ENCODE measurements around the gene SOX14.

The SOX14 gene

DNA sequence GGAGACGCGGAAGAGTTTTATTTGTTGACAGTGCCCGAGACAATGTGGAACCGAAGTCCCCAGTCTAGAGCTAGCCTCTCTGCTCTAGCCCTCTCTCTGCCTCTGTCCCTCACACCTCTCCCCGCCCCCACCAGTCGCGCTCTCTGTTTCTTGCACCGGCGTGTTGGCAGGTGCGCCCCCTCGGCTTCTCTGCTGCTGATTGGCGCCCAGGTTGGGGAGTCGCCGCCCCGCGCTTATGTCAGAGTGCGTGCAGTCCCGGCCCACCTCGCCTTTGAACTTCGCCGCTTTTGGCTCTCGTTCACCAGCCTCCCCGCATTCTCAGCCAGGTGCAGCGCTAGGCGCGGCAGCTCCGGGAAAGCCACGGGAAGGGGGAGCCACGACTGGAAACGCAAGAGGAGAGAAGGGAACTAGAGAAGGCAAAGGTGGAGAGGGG is at the start of gene SOX14:
TSS of gene SOX14 (plus strand) at position 315 of the 433 bp plus-strand sequence. CDS start 470 bp downstream, outside the sequence.
- FAIRE-seq = no peak

DNA sequence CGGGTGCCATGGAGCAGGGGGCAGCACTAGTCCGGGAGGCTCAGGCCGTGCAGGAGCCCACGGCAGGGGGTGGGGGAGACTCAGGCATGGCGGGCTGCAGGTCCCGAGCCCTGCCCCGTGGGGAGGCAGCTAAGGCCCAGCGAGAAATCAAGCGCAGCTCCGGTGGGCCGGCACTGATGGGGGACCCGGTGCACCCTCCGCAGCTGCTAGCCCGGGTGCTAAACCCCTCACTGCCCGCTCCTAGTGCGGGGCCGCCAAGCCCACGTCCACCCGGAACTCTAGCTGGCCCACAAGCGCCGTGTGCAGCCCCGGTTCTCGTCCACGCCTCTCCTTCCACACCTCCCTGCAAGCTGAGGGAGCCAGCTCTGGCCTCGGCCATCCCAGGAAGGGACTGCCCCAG is 49.6 kb upstream of the SOX14 start:
- FAIRE-seq = no peak

DNA sequence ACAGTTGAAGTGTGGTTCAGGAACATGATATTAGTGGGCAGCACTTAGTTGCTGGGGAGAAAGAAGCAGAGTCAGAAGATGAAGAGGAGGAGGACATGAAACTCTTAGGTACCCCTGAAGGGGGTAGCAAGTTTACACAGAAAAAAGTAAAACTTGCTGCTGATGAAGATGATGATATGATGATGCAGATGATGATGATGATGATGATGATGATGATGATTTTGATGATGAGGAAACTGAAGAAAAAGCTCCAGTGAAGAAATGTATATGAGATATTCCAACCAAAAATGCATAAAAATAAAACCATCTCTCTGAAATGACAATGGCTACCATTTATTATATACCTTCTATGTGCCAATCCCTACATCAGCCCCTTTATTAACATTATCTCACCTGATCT is 39.9 kb upstream of the SOX14 start:
- FAIRE-seq = no peak

DNA sequence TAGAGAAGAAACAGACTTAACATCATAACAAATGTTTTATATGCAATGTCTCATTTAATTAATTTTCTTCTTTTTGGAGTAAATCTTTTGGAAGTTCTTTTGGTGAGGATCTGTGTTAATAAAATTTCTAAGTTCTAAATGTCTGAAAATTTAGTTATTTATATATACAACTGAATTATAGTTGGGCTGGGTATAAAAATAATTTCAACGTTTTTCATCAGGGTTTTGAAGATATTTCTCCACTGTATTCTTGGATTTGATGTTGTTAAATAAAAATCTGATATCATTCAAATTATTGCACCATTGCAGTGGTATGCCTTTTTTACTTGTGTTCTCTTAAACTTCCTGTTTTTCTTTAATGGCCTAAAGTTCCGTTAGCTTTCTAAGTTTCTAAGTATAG is 26.9 kb upstream of the SOX14 start:
- FAIRE-seq = no peak

DNA sequence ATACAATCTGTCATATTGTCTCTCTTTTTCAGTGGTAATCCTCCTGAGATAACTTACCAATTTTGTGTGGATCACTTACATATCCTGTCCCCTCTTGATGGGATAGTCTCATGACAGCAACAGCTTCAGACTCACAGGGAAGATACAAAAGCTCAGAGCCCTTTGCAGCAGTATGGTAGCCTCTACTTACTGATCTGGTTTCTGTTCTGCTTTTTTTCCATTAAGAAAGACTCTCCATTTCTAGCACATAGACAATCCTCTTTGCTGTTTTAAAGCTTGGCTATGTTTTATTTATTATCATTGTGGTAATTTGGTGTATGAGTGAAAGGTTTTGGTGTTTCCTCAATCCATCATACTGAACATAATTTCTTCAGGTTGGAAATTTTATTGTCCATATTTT is 25.4 kb upstream of the SOX14 start:
- no peak for FAIRE-seq

DNA sequence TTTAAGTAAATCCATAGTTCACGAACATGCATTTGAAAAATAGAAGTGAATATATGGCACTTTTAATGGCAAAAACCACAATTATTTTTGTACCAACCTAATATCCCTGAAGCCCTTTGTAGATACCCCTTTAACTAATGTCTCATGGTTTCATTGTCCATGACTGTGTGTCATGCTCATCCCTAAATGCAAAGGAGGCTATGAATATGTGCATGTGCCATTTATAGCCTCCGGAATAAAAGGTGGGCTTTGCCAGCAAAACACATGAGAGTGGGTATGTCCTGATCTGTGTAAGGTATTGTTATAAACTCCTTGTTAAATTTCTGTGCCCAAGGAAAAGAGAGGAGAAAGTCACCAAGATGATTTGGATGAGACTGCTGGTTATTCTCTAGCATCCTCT is 20.5 kb upstream of the SOX14 start:
- FAIRE-seq = no peak

DNA sequence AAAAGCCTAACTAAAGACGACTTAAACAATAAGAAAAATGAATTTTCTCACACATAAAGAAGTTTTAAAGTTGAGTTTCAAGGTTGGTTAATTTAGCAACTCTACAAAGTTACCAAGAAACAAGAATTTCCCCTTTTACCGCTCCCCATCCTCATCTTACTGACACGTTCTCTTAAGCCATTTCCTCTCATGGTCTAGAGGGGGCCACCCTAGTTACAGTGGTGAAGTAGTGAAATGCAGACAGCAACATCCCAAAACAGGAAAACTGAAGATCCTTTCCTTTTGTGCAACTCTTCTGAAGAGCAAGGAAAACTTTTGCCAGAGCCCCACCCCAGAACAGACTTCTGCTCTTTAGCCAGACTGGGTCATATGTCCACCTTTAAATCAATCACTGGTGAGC is 17.3 kb upstream of the SOX14 start:
- no peak for FAIRE-seq

DNA sequence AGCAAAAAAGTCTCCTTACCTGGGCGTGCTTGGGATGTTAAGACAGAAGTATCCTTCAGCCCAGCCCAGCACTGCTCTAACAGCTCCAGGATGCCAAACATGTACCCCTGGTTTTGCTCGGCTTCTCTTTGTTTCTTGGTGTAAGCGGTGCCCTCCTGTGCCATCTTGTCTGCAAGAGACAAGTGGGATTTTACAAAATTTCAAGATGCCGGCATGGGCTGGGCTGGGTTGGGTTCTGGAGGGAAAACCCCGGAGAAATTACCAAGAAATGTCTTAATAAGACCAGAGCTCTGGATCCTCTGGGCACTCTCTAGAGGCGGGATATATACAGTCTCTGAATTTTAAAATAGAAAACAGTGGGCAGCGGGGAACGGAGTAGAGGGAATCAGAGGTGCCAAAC is 4.6 kb upstream of the SOX14 start:
- FAIRE-seq = no peak

DNA sequence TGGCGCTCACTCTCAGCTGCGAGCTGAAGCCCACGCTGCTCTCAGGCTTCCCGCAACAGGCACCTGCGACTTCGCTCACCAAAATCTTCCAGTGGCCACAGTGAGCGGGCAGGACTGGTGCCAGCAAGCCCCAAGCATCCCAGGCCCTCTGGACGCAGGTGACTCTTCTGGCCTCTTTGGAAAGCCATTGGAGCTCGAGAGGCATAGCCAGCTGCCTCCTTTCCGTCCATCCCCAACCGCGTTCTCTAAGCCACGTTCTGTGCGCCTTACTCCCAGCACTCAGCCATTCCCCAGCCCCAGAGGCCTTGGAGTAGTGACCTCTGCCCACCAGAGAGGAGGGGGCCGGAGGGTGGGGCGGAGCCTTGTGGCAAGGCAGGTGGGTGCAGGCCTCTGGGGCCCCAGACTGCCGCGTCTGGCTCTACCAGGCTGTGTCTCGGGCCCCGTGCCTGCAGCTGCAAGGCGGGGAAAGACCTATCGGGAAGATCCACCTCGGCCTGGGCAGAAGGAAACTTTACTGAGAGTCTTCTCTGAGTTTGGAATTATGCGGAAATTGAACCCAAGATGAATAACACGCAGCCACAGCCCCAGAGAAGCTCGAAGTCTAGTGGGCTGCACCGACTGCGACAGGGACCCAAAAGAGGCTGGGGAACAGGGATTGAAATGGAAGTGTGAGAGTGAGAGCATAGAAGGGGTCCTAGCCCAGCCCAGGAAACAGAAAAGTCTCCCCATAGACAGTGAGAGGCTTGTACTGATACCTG is 3.6 kb upstream of the SOX14 start:
- FAIRE-seq = no peak

DNA sequence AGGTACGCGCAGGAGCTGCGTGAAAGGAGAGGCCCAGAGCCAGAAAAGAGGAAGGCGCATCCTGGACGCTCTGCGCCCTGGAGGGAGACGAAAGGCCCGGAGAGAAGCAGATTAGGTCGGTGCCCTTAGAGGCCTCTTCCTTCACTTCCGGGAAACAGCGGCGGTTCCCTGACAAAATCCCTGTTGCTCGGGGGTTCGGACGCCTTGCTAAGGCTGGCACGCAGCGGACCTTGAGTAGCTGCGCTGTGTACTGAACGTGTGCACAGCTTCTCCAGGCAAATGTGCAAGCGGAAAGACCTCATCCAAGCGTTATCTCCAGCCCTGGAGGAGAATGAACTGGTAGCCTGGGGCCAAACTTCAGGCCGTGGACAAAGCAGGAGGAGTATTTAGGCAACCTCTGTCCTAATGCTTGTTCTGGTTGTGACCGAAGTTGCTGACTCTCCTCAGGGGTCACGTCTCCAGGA is 3.0 kb upstream of the SOX14 start:
- FAIRE-seq = no peak

DNA sequence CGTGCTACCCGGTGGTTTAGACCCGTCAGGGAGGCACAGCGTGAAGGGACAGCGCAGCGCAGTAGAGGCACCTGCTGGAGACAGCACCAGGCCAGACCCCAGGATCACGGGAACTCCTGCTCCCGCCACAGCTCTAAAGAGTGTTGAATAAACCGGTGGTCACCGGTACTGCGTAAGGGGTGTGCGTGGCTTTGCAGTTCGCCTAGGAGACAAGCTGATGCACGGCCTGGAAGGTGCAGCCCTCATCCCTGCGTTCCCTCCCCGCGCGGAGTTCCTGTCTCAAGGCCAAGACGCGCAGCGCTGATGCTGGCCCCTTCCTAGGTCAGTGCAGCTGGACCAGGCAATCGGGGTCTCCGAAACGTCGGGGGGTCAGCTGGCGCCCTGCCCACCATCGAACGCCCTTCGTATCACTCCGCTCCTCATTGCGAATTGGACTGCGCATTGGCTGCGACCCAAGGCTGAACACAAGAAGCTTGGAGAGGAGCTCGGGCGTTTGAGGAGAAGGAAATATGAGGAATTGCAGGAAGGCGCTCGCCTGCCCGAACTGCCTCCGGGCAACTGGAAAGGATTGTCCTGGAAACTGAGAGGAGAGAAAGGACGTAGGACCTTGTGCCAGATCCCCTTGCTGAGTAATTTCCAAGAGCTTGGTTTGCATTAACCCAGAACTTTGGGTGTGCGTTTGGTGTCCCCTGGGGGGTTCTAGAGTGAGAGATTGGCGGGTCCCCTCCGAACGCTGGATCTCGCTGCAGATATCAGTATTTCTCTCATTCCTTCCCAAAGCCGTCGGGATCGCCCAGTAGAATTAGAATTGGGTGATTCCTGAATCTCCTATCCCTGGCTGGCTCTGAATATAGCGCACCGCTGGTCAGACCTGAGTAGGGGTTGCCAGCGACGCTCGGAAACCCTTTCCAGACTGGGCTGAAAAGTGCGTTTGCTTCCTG is 2.3 kb upstream of the SOX14 start:
- FAIRE-seq = no peak

DNA sequence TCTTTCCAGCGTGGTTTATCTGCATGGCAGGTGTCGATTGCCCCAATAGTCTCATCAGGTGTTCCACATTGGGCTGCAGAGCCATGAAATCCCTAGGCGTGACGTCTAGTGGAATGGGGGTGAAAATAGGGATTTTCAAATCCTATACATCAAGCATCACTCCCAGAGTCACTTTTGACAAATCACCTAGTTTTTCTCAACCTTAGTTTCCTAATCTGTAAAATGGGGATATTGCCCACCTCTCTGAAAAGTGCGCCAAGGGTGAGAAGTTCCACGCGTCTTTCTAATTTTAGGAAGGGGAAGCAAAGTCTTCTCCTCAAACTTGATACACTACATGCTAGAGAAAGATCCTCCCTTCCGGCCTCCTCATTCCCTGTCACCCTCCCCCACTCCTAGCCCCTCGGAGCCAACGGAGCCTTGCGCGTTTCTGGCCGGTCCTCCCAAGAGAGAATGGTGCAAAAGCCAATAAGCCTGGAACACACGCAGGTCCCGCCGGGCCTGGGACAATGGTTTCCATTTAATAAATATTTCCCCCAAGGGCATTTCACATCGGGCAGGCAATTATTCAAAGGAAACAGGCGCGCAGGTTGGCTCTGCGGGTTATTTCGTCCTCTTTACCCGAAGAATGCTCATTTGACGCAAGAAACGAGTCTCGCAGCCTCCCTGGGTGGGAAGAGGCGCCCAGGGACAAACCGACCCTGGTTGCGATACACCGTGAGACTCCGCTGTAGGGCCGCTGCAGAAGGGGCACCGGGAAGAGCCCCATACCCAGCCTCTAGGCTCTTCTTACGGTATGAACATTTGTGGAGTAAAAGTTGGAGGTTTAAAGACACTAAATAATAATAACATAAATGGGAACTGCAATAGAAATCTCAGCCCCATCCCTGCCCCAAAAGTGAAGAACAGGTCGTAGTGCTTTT is 1.2 kb upstream of the SOX14 start:
- no peak for FAIRE-seq

DNA sequence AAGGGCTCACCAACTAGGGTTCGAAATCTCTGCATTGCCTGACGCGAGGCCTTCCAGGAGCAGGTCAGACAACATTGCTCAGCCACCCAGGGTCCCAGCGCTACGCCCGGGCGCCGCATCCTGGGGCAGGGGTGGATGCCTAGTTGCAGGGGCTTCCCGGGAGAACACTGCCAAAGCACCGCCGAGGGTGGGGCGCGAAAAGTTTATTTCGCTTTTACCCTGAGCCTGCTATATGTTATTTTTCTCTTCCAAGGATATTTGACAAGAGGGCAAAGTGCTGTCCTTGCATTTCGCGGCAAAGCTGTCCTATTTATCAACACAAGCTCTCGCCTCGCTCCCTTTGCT is 549 bp upstream of the SOX14 start:
- no peak for FAIRE-seq

DNA sequence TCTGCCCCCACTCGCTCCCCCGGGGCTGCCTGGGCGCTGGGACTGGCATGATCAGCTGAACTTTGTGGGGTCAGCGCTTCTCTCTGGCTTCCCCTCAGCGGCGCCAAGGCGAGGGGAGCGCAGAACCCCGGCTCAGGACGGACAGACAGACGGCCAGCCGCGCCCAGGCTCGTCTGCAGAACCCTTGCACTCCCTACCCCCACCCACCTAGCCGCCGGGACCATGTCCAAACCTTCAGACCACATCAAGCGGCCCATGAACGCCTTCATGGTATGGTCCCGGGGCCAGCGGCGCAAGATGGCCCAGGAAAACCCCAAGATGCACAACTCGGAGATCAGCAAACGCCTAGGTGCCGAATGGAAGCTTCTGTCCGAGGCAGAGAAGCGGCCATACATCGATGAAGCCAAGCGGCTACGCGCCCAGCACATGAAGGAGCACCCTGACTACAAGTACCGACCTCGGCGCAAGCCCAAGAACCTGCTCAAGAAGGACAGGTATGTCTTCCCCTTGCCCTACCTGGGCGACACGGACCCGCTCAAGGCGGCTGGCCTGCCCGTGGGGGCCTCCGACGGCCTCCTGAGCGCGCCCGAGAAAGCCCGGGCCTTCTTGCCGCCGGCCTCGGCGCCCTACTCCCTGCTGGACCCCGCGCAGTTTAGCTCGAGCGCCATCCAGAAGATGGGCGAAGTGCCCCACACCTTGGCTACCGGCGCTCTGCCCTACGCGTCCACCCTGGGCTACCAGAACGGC is 621 bp downstream of the SOX14 start:
- FAIRE-seq = no peak

DNA sequence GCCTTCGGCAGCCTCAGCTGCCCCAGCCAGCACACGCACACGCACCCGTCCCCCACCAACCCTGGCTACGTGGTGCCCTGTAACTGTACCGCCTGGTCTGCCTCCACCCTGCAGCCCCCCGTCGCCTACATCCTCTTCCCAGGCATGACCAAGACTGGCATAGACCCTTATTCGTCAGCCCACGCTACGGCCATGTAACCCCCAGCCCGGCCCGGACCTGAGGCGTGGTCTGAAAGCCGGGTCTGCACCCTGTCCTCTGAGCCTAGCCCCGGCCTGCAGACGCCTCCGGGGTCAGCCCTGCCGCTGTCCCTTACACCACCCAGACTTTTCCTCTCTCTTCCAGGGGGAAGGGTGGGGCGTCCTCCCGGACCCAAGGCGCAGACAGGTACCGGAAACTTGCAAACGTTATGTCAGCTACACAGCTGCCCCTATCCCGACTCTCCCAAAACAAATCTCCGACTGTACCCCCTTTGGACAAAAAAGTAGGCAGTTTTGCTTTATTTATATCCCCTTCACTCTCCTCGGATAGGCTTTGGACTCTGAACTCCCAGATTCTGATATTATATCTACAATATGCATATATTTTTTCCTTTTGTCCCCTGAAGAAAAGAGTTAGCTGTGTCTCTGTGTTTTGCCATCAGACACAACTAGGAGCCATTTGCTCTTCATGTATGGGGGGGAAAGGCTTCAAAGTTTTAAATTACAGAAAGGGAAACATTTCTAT is 1.4 kb downstream of the SOX14 start:
- FAIRE-seq = no peak

DNA sequence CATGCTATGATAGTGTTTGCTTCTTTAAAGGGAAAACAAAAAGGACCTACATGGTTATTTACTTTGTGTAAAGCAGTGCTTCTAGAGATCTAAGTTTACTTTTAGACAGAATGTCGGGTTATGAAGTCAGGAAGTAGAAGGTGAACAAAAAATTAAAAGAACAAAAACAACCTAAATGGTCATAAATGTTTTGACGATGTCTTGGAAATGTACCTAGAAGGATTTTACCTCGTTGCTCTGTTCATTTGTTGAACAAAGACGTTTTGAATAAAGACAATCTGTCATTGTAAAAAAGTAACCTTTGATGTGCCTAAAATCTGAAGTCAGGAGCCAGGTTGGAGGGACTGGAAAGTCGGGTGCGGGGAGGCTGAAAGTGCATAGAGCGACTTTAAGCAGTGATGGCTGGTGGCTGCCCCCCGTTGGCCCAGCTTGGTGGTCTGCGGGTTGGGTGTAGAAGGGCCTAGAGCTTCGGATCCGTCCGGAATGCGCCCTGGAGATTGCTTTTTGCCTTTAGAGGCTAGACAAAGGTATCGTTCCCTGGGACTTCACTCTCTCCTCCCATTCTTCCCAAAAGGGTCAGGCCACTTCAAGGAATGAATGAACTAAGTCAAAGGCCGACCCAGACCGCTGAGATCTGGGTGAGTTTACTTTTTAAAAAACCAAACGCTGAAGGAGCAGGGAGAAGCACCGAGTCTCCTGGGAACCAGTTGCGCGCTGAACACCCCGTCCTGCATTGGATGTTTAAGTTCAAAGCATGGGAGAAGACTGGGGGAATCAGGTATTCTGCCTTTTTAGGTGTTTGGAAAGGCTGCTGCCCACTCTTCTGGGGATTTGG is 2.1 kb downstream of the SOX14 start:
- no peak for FAIRE-seq

DNA sequence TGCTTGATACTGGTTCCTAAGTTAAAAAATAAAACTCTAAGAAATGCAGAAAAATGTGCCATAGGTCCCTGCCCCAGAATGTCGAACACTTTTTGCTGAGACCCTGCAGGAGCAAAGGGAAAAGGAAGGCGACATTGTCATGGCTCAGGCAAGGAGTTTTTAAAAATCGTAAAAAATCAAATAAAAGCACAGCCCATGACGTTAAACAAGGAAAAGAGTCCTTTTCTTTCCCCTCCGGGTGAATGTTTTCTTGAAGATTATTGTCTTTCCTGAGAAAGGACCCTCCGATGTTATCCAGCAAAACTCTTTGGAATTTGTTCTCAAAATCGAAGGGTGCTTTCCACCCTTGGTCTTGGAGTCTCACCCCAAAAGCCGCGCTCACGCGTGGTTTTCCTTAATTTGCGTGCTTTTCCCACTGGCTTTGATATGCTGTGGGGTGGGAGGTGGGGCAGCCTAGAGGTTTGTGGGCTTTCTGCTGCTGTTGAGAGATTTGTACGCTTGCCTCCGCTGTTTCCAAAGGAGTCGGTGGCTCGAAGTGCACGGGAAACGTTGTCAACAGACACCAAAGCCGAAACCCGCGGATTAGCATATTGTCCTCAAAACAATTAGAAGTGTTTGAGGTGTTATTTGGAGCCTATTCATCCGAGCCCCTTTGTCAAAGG is 2.9 kb downstream of the SOX14 start:
- no peak for FAIRE-seq

DNA sequence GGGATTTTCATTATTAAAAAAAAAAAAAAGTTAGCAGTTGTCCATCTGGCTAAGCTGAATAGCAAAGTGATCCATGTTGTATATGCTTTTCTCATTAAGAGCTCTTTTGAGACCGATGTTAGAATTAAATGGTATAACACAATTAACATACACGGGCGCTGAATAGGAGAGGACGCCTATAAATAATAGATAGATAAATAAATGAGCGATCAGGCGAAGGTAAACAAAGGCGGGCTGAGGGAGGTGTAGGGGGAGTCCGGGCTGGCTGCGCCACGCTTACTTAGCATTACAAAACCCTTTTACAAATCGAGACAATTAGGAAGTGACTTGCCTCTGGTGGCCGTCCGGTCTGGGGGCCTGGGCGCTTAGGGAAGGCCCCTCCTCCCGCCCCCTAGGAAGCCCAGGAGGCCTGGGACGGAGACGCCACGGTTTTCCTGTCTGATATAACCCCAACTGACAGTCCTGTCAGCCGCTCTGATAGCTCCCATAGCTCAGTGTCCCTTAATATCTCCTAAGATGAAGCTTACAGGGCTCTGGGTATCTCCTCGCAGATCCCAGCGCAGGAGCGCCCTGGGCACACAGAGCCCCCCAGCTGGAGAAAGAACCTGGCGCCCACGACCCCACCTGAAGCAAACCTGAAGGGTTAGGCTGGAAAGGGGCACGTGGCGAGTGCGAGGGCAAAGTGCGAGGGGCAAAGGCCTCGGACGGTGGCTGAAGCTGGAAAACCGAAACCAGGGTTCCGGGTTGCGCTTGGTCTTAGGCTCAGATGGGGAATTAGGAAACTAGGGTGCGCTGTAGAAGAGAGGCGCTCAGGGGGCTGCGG is 3.6 kb downstream of the SOX14 start:
- FAIRE-seq = no peak
